H1 (cell line): ENCODE results near the gene RGS6. TPM values are rescaled to one million over a fixed set of nuclear protein-coding genes. Genes with fewer than 3 reads are reported as not detected.

Experiments
- CTCF ChIA-PET: fragments of 300-600 bp; sonication (Branson Sonifier 250); formaldehyde crosslinking; loops from one replicate; lab custom pipeline; 2021; ENCODE audit not compliant: partially characterized antibody; lab: Charles Lee
- POLR2A ChIA-PET: fragments of 300-600 bp; sonication (Branson Sonifier 250); formaldehyde crosslinking; loops from one replicate; lab custom pipeline; 2021; ENCODE audit warnings: inconsistent platforms; ENCODE audit not compliant: partially characterized antibody; lab: Charles Lee
- DNase-seq, 2 experiments: peaks; one replicate each; pipeline versions ENCODE4 v3.0.0 to v3.0.0-alpha.2; 2010 to 2022; ENCODE audit warnings: low spot score in 2 of 2, low read depth in 1 of 2, mixed read lengths in 1 of 2
- FAIRE-seq: peaks from 2 replicates; lab custom pipeline; 2011; peaks lifted over from hg19 to GRCh38; lab: Jason Lieb, UNC
- H2AFZ ChIP-seq: 2 replicates; pipeline ENCODE4 v1.8.1; 2012; ENCODE audit warnings: low read length, inconsistent platforms
- H2AK5ac ChIP-seq: 2 replicates; pipeline ENCODE4 v1.6.1; 2013; ENCODE audit warnings: low read depth, low read length
- H2BK120ac ChIP-seq: replicated peaks from 2 replicates; pipeline ENCODE3; 2013; ENCODE audit warnings: low read depth, low read length, inconsistent platforms
- H2BK12ac ChIP-seq: 2 replicates; pipeline ENCODE4 v1.6.1; 2013; ENCODE audit warnings: low read depth, low read length
- H2BK15ac ChIP-seq: 2 replicates; pipeline ENCODE4 v1.6.1; 2013; ENCODE audit warnings: low read length
- H2BK20ac ChIP-seq: 2 replicates; pipeline ENCODE4 v1.6.1; 2013; ENCODE audit warnings: low read length
- H2BK5ac ChIP-seq: 2 replicates; pipeline ENCODE4 v1.6.1; 2013; ENCODE audit warnings: low read depth, low read length
- H3K14ac ChIP-seq: 2 replicates; pipeline ENCODE4 v1.6.1; 2013; ENCODE audit warnings: inconsistent platforms; ENCODE audit not compliant: insufficient read length
- H3K18ac ChIP-seq: 2 replicates; pipeline ENCODE4 v1.6.1; 2013; ENCODE audit warnings: low read length; ENCODE audit errors: extremely low read depth
- H3K23ac ChIP-seq: 2 replicates; pipeline ENCODE4 v1.6.1; 2013; ENCODE audit warnings: inconsistent platforms; ENCODE audit not compliant: insufficient read length
- H3K23me2 ChIP-seq: 2 replicates; pipeline ENCODE4 v1.6.1; 2013; ENCODE audit warnings: low read depth, low read length
- H3K27ac ChIP-seq: 2 replicates; pipeline ENCODE4 v1.6.1; 2011; ENCODE audit warnings: low read depth, low read length, inconsistent platforms
- H3K27me3 ChIP-seq, 4 experiments: replicated peaks in 1 of 4; 1 replicate in 1 of 4; 2 replicates in 3 of 4; pipeline versions ENCODE4 v1.6.1 to v1.8.1; 2011 to 2013; ENCODE audit warnings: low read length in 3 of 4, mild to moderate bottlenecking in 3 of 4, inconsistent platforms in 2 of 4, mixed read lengths in 2 of 4, moderate library complexity in 1 of 4; ENCODE audit not compliant: control insufficient read depth in 3 of 4, insufficient read depth in 3 of 4; ENCODE audit errors: extremely low read depth in 1 of 4
- H3K36me3 ChIP-seq, 4 experiments: 2 replicates each; pipeline versions ENCODE4 v1.6.1 to v1.8.1; 2011 to 2013; ENCODE audit warnings: mild to moderate bottlenecking in 4 of 4, low read length in 3 of 4, moderate library complexity in 2 of 4, control low read depth in 1 of 4, inconsistent platforms in 1 of 4; ENCODE audit not compliant: insufficient read depth in 4 of 4, control insufficient read depth in 2 of 4
- H3K4ac ChIP-seq: replicated peaks from 2 replicates; pipeline ENCODE3; 2013; ENCODE audit warnings: low read length, low read depth, mixed read lengths, inconsistent platforms; ENCODE audit not compliant: insufficient read length
- H3K4me1 ChIP-seq, 4 experiments: replicated peaks in 1 of 4; 1 replicate in 1 of 4; 2 replicates in 3 of 4; pipeline versions ENCODE4 v1.6.1 to v1.8.1; 2011 to 2013; ENCODE audit warnings: low read length in 3 of 4, inconsistent platforms in 2 of 4, mixed read lengths in 1 of 4; ENCODE audit not compliant: insufficient read depth in 4 of 4, control insufficient read depth in 3 of 4
- H3K4me2 ChIP-seq, 2 experiments: 2 replicates each; pipeline versions ENCODE4 v1.6.1 to v1.8.1; 2011 to 2013; ENCODE audit warnings: low read depth in 2 of 2, low read length in 2 of 2, control low read depth in 1 of 2, inconsistent platforms in 1 of 2, mild to moderate bottlenecking in 1 of 2; ENCODE audit not compliant: insufficient read depth in 1 of 2
- H3K4me3 ChIP-seq, 4 experiments: fragments of 200-600, 300-600 bp in 1 of 4; sonication (generic), shearing (Covaris generic), sonication (Bioruptor Twin) in 1 of 4; 2 replicates each; pipeline versions ENCODE4 v1.5.1 to v1.8.1; 2011 to 2016; ENCODE audit warnings: low read length in 4 of 4, low read depth in 3 of 4, control low read depth in 2 of 4, inconsistent platforms in 2 of 4, mild to moderate bottlenecking in 2 of 4, mixed read lengths in 1 of 4, moderate library complexity in 1 of 4; ENCODE audit not compliant: insufficient read depth in 2 of 4; ENCODE audit errors: extremely low read depth in 1 of 4
- H3K56ac ChIP-seq: replicated peaks from 2 replicates; pipeline ENCODE3; 2013; ENCODE audit warnings: low read depth, mild to moderate bottlenecking, mixed read lengths, low read length, inconsistent platforms; ENCODE audit not compliant: insufficient read length
- H3K79me1 ChIP-seq: 2 replicates; pipeline ENCODE4 v1.6.1; 2013; ENCODE audit warnings: low read depth, low read length, control low read depth
- H3K79me2 ChIP-seq, 2 experiments: 2 replicates each; pipeline versions ENCODE4 v1.6.1 to v1.8.1; 2012 to 2013; ENCODE audit warnings: low read length in 2 of 2, mild to moderate bottlenecking in 2 of 2, inconsistent platforms in 1 of 2; ENCODE audit not compliant: insufficient read depth in 2 of 2, control insufficient read depth in 1 of 2
- H3K9ac ChIP-seq, 4 experiments: replicated peaks in 1 of 4; 1 replicate in 1 of 4; 2 replicates in 3 of 4; pipeline versions ENCODE4 v1.6.1 to v1.8.1; 2011 to 2013; ENCODE audit warnings: low read depth in 3 of 4, low read length in 3 of 4, control low read depth in 2 of 4, mild to moderate bottlenecking in 2 of 4, moderate library complexity in 2 of 4, inconsistent platforms in 1 of 4; ENCODE audit errors: extremely low read depth in 1 of 4
- H3K9me3 ChIP-seq, 2 experiments: 2 replicates each; pipeline versions ENCODE4 v1.6.1 to v1.8.1; 2012 to 2013; ENCODE audit warnings: mild to moderate bottlenecking in 2 of 2, moderate library complexity in 2 of 2, control low read depth in 1 of 2, inconsistent platforms in 1 of 2, low read depth in 1 of 2, low read length in 1 of 2, mixed read lengths in 1 of 2; ENCODE audit not compliant: insufficient read depth in 2 of 2
- H4K20me1 ChIP-seq, 2 experiments: replicated peaks in 1 of 2; 2 replicates each; pipeline versions ENCODE3 to v1.8.1; 2011 to 2013; ENCODE audit warnings: inconsistent platforms in 2 of 2, low read length in 2 of 2, mild to moderate bottlenecking in 1 of 2; ENCODE audit not compliant: insufficient read depth in 2 of 2, control insufficient read depth in 1 of 2
- H4K5ac ChIP-seq: 2 replicates; pipeline ENCODE4 v1.6.1; 2013; ENCODE audit warnings: low read length, low read depth, mixed read lengths, inconsistent platforms; ENCODE audit not compliant: insufficient read length
- H4K8ac ChIP-seq: 2 replicates; pipeline ENCODE4 v1.8.0; 2013; ENCODE audit warnings: mild to moderate bottlenecking, moderate library complexity, low read length, inconsistent platforms; ENCODE audit not compliant: insufficient read depth; ENCODE audit errors: extremely low read depth
- H4K91ac ChIP-seq: replicated peaks from 2 replicates; pipeline ENCODE3; 2013; ENCODE audit warnings: low read length, mixed read lengths, inconsistent platforms; ENCODE audit not compliant: insufficient read length
- ASH2L ChIP-seq: fragments of 200-600, 300-600 bp; sonication (generic); IDR thresholded peaks from one replicate; pipeline ENCODE4 v1.7.1; 2017; ENCODE audit warnings: low read length
- BCL11A ChIP-seq, 2 experiments: IDR thresholded peaks; one replicate each; pipeline ENCODE4 v1.6.1; 2011; ENCODE audit warnings: low read depth in 2 of 2, low read length in 2 of 2, mild to moderate bottlenecking in 2 of 2
- CEBPB ChIP-seq: IDR thresholded peaks from 2 replicates; pipeline ENCODE4 v1.6.1; 2012; ENCODE audit warnings: low read depth, low read length
- CHD1 ChIP-seq: IDR thresholded peaks from 2 replicates; pipeline ENCODE4 v1.6.1; 2012; ENCODE audit warnings: low read depth, low read length, improper control_type of control experiment
- GTF2F1 ChIP-seq: IDR thresholded peaks from 2 replicates; pipeline ENCODE4 v1.6.1; 2012; ENCODE audit warnings: low read depth, low read length, improper control_type of control experiment, borderline replicate concordance
- KDM4A ChIP-seq: IDR thresholded peaks from one replicate; pipeline ENCODE4 v1.7.1; 2012; ENCODE audit warnings: low read depth, mild to moderate bottlenecking, moderate library complexity, low read length, inconsistent platforms; ENCODE audit not compliant: severe bottlenecking
- KDM5A ChIP-seq: fragments of 200-600 bp; IDR thresholded peaks from 2 replicates; pipeline ENCODE4 v1.7.1; 2012; ENCODE audit warnings: mild to moderate bottlenecking, low read length, inconsistent platforms, mixed read lengths
- POLR2AphosphoS5 ChIP-seq: IDR thresholded peaks from 2 replicates; pipeline ENCODE4 v1.6.1; 2011; ENCODE audit warnings: low read depth, low read length
- RNF2 ChIP-seq: fragments of 200-900, 300-1000 bp; sonication (generic); IDR thresholded peaks from 2 replicates; pipeline ENCODE4 v1.7.1; 2016; ENCODE audit warnings: borderline replicate concordance, low read depth, mild to moderate bottlenecking, antibody characterized with exemption, low read length; ENCODE audit not compliant: poor library complexity, severe bottlenecking; ENCODE audit errors: missing control alignments
- SIX5 ChIP-seq: IDR thresholded peaks from 2 replicates; pipeline ENCODE4 v1.6.1; 2011; ENCODE audit warnings: mild to moderate bottlenecking, low read depth, low read length
- SP1 ChIP-seq: IDR thresholded peaks from 2 replicates; pipeline ENCODE4 v1.6.1; 2011; ENCODE audit warnings: low read depth, low read length
- TAF1 ChIP-seq: IDR thresholded peaks from 2 replicates; pipeline ENCODE4 v1.6.1; 2011; ENCODE audit warnings: mild to moderate bottlenecking, low read depth, low read length
- TCF12 ChIP-seq: IDR thresholded peaks from 2 replicates; pipeline ENCODE4 v1.6.1; 2011; ENCODE audit warnings: low read depth, mild to moderate bottlenecking, low read length
- TEAD4 ChIP-seq: IDR thresholded peaks from 2 replicates; pipeline ENCODE4 v1.6.1; 2012; ENCODE audit warnings: low read depth, low read length, inconsistent platforms, mixed read lengths
- USF2 ChIP-seq: IDR thresholded peaks from 2 replicates; pipeline ENCODE4 v1.6.1; 2011; ENCODE audit warnings: low read length, improper control_type of control experiment
- WGBS, 2 experiments: shearing (Covaris generic) in 1 of 2; methylation state at CpG; one replicate each; pipeline versions ENCODE4 v1.1.6 to v1.1.7; 2013 to 2015; ENCODE audit warnings: low lambda C conversion rate in 2 of 2, mixed read lengths in 2 of 2, inconsistent platforms in 1 of 2, low coverage in 1 of 2, missing lambda C conversion rate in 1 of 2; ENCODE audit not compliant: insufficient replicate concordance in 2 of 2, insufficient coverage in 1 of 2, insufficient read length in 1 of 2; ENCODE audit errors: extremely low coverage in 1 of 2, missing lambda C conversion rate in 1 of 2; 5-methylcytosine and 5-hydroxymethylcytosine counted together
- polyA plus RNA-seq, 7 experiments: library from polyadenylated mRNA; depleted of rRNA in 3 of 7; stranded (reverse) in 5 of 7; unstranded in 2 of 7; fragments of >200 nt in 5 of 7; fragments of 200-250 nt in 2 of 7; gene quantifications; 1 replicate in 5 of 7; 2 replicates in 1 of 7; 4 replicates in 1 of 7; pipeline versions ENCODE4 v1.2.1 to v1.2.3, GENCODE V29; 2011 to 2013; ENCODE audit warnings: missing spikeins in 2 of 7, mixed read lengths in 2 of 7
- total RNA-seq: library from RNA; stranded (reverse); fragmentation: NEBNext Ultra II Directional; extraction: Animal tissue kit (Norgen Biotek cat#: 25700); gene quantifications from 2 replicates; pipeline ENCODE4 v1.2.1, GENCODE V29; 2021

Gene RGS6
- total and polyA plus RNA-seq, 2 of the 8 experiments (the other 6 are each of a cell fraction or from before 2014, with no cell fraction given): 0.26 to 1.1 TPM

GRCh38 chr14:72142328-72142727 is 210.1 kb downstream of the RGS6 start:
- no peak overlapping the region for H2AK5ac ChIP-seq
- WGBS, 2 experiments: 82% methylated on average over 2 of the region's 2 CpGs; no CpG with 5 or more reads in 1 of the 2 experiments
- FAIRE-seq: no peak
- TF ChIP-seq BCL11A (IDR thresholded peaks at IDR 0.05; ENCODE audit: low read depth in 2 of 2, low read length in 2 of 2) (no peak), GTF2F1 (no peak), RNF2 (no peak), CHD1 (no peak), KDM5A (no peak), POLR2AphosphoS5 (no peak), SIX5 (no peak), TCF12 (no peak), SP1 (no peak), KDM4A (no peak), ASH2L (no peak), TAF1 (no peak), CEBPB (no peak), TEAD4 (no peak), USF2 (no peak)

More at GRCh38 chr14:72142328-72142727, 210.1 kb downstream of the RGS6 start:
- no peak overlapping the region for H2AFZ ChIP-seq
- H3K56ac ChIP-seq: no peak overlapping the region
- H2BK20ac ChIP-seq: no peak overlapping the region
- no peak overlapping the region for H3K9ac ChIP-seq
- H3K27ac ChIP-seq: no peak overlapping the region
- POLR2A ChIA-PET: no interaction called here
- no peaks in the 10 kb centered on the region for H3K4me1 ChIP-seq
- no peaks in the 10 kb centered on the region for H3K23me2 ChIP-seq
- no peak overlapping the region for H2BK5ac ChIP-seq
- no peaks in the 10 kb centered on the region for H3K79me2 ChIP-seq
- H2BK12ac ChIP-seq: no peak overlapping the region
- DNase-seq: no peak
- H4K20me1 ChIP-seq: no peaks in the 10 kb centered on the region
- no peaks in the 10 kb centered on the region for H3K27me3 ChIP-seq
- H4K91ac ChIP-seq: no peak overlapping the region
- no peak overlapping the region for H3K18ac ChIP-seq
- no peak overlapping the region for H3K4ac ChIP-seq
- H4K8ac ChIP-seq: no peak overlapping the region
- no peak overlapping the region for H3K4me2 ChIP-seq
- H3K23ac ChIP-seq: no peak overlapping the region
- peaks cover 0 to 3% of the 10 kb centered on the region in 2 experiments; a peak in 1 of 4 replicates for H3K9me3 ChIP-seq
- no peak overlapping the region for H3K14ac ChIP-seq
- no peaks in the 10 kb centered on the region for H3K36me3 ChIP-seq
- H4K5ac ChIP-seq: no peak overlapping the region
- H2BK15ac ChIP-seq: no peak overlapping the region
- H2BK120ac ChIP-seq: no peak overlapping the region
- H3K4me3 ChIP-seq: no peak overlapping the region
- CTCF ChIA-PET: no interaction called here
- H3K79me1 ChIP-seq: no peaks in the 10 kb centered on the region
